PC-3 (cell line): Measurements from ENCODE around the gene PTPN3.

ENCODE experiments used
- EZH2 ChIP-seq: fragments of 300-600 bp; sonication (generic); IDR thresholded peaks from one replicate; pipeline ENCODE4 v1.6.1; 2017; ENCODE audit warnings: antibody characterized with exemption, mild to moderate bottlenecking, low read length; ENCODE audit not compliant: unreplicated experiment
- EZH2phosphoT487 ChIP-seq: fragments of 300-600 bp; sonication (generic); IDR thresholded peaks from 2 replicates; pipeline ENCODE4 v1.6.1; 2018; ENCODE audit warnings: mild to moderate bottlenecking, antibody characterized with exemption, low read length, borderline replicate concordance
- TF ChIP-seq, protein P1 (sequence below): fragments of 300-600 bp; sonication (generic); conservative IDR thresholded peaks from 2 replicates; pipeline ENCODE4 v1.5.1; 2017; ENCODE audit warnings: antibody characterized with exemption, low read depth, mild to moderate bottlenecking, low read length

DNA sequence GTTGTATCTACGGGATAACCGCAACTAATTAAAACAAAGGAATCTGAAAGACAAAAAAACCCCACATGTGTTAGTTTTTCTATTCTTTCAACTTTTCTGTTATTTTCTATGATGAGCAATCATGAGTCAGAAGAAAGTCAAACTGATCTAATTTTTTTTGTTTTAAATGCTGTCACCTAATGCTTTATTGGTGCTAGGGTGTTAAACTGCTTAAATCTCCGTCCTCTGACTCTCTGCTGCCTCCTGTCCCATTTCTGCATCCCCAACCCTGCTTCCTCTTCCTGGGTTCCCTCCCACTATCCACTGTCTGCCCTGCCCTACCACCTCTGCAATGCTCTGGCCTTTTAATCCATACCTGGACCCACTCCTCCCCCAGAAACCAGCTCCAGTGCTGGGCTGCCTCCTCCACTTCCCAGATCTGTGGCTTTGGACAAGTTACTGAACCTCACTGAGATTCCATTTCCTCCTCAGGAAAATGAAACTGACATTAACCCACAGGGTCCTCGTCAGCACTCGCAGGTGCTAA, 15.7 kb downstream of the PTPN3 start:
- TF ChIP-seq, protein P1, sequence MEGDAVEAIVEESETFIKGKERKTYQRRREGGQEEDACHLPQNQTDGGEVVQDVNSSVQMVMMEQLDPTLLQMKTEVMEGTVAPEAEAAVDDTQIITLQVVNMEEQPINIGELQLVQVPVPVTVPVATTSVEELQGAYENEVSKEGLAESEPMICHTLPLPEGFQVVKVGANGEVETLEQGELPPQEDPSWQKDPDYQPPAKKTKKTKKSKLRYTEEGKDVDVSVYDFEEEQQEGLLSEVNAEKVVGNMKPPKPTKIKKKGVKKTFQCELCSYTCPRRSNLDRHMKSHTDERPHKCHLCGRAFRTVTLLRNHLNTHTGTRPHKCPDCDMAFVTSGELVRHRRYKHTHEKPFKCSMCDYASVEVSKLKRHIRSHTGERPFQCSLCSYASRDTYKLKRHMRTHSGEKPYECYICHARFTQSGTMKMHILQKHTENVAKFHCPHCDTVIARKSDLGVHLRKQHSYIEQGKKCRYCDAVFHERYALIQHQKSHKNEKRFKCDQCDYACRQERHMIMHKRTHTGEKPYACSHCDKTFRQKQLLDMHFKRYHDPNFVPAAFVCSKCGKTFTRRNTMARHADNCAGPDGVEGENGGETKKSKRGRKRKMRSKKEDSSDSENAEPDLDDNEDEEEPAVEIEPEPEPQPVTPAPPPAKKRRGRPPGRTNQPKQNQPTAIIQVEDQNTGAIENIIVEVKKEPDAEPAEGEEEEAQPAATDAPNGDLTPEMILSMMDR, result no peak
- TF ChIP-seq EZH2, result no peak
- TF ChIP-seq EZH2phosphoT487, result no peak
